ENCODE measurements around the gene AHCTF1.

AHCTF1 gene

GRCh38 chr1:246803373-246803772, 128.4 kb downstream of the AHCTF1 start:
- Histone ChIP-seq H3K27ac (no peak overlapping the region), H3K4me3 (no peak overlapping the region)
- no peak for DNase-seq (ENCODE audit: low spot score)
- TF ChIP-seq, protein P1, sequence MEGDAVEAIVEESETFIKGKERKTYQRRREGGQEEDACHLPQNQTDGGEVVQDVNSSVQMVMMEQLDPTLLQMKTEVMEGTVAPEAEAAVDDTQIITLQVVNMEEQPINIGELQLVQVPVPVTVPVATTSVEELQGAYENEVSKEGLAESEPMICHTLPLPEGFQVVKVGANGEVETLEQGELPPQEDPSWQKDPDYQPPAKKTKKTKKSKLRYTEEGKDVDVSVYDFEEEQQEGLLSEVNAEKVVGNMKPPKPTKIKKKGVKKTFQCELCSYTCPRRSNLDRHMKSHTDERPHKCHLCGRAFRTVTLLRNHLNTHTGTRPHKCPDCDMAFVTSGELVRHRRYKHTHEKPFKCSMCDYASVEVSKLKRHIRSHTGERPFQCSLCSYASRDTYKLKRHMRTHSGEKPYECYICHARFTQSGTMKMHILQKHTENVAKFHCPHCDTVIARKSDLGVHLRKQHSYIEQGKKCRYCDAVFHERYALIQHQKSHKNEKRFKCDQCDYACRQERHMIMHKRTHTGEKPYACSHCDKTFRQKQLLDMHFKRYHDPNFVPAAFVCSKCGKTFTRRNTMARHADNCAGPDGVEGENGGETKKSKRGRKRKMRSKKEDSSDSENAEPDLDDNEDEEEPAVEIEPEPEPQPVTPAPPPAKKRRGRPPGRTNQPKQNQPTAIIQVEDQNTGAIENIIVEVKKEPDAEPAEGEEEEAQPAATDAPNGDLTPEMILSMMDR (IDR thresholded peaks at IDR 0.05): no peak

DNA sequence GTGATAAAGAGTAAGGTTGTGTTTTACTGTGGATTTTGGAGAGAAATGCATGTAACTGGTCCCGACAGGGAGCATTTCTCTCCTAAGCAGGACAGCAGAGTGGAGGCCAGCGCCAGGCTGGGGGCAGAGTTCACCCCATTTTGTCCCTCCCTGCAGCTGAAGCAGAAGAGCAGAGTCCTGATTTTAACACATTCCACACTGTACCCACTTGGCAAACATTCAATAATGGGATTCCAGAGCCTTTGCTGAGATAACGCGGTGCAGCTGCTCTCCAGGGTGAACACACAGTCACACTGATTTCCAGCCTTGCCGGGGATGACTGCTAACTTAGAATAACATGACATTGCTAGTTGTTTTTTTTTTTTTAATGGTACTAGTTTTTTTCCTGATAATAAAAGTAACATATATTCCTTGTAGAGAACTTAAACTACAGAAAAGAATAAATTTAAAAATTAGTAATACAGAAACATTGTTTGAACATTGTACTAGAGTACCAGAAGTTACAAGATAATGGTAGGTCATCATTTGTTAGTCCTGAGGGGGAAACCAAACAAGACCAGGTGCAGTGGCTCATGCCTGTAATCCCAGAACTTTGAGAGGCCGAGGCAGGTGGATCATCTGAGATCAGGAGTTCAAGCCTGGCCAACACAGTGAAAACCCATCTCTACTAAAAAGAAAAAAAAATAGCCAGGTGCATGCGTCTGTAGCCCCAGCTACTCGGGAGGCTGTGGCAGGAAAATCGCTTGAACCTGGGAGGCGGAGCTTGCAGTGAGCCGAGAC, 130.3 kb downstream of the AHCTF1 start:
- no peak overlapping the region for H3K4me3 ChIP-seq
- H3K27ac ChIP-seq: no peak overlapping the region
- DNase-seq (ENCODE audit: low spot score): peak; percentile 11
- TF ChIP-seq, protein P1 (IDR thresholded peaks at IDR 0.05): no peak

- DNase-seq (ENCODE audit: low spot score): peak; percentile 59
- Histone ChIP-seq H3K27ac (no peak overlapping the region), H3K4me3 (no peak overlapping the region)
- TF ChIP-seq, protein P1 (IDR thresholded peaks at IDR 0.05): no peak
These were observed 131.0 kb downstream of the AHCTF1 start for GRCh38 chr1:246800756-246801155.

DNA sequence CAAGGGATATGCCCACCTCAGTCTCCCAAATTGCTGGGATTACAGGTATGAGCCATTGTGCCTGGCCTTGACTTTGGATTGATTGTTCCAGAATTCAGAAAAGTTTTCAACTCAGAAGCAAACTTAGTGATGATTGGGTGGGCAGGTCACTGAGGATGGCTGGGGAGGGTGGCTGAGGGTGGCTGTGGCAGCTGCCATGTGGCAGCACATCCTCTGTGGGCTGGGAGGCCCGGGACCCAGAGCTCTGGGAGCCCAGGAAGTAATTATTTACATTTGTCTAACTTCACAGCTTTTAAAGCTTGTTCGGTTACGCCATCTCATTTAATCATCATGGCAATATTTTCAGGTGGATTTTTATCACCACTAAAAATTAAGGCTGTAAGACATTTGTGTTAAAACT, 131.4 kb downstream of the AHCTF1 start:
- TF ChIP-seq, protein P1 (IDR thresholded peaks at IDR 0.05): no peak
- Histone ChIP-seq H3K4me3 (no peak overlapping the region), H3K27ac (no peak overlapping the region)
- DNase-seq (ENCODE audit: low spot score): no peak

DNA sequence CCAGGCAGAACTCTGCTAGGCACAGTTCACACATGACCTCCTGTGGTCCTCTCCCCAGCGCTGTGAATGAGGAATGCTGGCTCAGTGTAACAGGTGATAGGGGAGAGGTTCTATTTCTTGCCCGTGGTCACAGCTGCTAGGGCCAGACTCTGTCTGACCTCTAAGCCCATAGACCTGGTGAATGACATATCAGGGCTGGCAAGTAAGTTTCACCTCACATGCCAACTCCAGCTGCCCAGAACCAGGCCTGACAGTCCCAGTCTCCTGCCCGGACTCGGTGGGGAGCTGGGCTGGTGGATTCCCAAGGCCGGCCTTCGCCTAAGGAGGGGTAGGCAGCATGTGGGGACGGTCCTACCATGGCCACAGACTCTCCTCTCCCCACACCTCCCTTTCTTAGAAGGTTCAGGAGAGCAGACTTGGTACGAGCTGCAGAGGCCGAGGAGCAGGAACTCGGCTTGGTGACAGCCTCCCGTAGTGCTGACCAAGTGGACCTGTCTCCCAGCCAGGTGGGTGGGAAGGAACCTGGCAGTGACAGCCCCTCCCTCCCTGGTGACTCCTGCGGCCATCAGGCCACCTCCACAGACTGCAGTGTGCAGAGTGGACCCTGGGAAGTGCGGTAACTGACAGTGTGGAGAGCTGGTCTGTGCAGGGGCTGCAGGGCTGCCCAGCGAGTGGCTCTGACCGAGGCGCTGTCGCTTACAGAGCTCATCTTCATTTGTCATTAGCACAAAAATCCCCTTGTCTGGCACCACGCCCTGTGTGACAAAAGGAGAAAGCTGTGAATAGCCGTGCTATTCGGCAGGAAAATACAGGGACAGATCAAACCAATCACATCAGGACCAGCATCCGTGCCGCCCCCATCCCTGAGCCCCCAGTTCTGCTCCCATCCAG, 132.9 kb downstream of the AHCTF1 start:
- TF ChIP-seq, protein P1 (IDR thresholded peaks at IDR 0.05): no peak
- DNase-seq (ENCODE audit: low spot score): no peak
- Histone ChIP-seq H3K4me3 (no peak overlapping the region), H3K27ac (no peak overlapping the region)

DNA sequence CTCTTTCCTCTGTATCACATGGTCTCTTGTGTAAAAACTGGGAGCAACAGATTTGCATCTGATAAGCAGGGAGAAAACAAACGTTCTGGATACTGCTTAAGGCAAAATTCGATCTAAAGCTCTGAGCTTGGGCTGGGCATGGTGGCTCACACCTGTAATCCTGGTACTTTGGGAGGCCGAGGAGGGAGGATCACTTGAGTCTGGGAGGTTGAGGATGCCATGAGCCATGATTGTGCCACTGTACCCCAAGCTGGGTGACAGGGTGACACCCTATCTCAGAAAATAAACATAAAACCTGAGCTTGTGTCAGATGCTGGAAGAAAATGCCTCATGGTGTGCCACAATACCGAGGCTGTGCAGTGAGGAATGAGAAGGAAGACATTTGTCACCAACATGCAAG, 133.6 kb downstream of the AHCTF1 start:
- Histone ChIP-seq H3K27ac (no peak overlapping the region), H3K4me3 (no peak overlapping the region)
- no peak for DNase-seq (ENCODE audit: low spot score)
- TF ChIP-seq, protein P1 (IDR thresholded peaks at IDR 0.05): no peak
